ENCODE data around the gene BRWD1. TPM values are rescaled to one million over a fixed set of nuclear protein-coding genes. Genes with fewer than 3 reads are reported as not detected.

Gene BRWD1
- total and polyA plus RNA-seq, 2 experiments from 2014 or later = 32.6 to 62.8 TPM

- no peaks in the 10 kb centered on the region for H3K27me3 ChIP-seq
- peak overlapping the region; percentile 94 for H3K4me3 ChIP-seq
- peaks cover 25% of the 10 kb centered on the region for H3K4me1 ChIP-seq (ENCODE audit: low read depth)
- no peaks in the 10 kb centered on the region for H3K9me3 ChIP-seq (ENCODE audit: low read depth)
- no peak for TF ChIP-seq CTCF (IDR thresholded peaks at IDR 0.05; ENCODE audit: low read depth, low read length)
- H3K36me3 ChIP-seq = peaks cover 18% of the 10 kb centered on the region
- H3K27ac ChIP-seq = peak overlapping the region; percentile 92
- DNase-seq (ENCODE audit: low read depth in 1 of 2, low spot score in 1 of 2) = peak; percentile 98 to 99
Measured at GRCh38 chr21:39349211-39350093, 36.0 kb upstream of the BRWD1 start.

- peaks cover 24% of the 10 kb centered on the region for H3K36me3 ChIP-seq
- no peak for TF ChIP-seq CTCF (IDR thresholded peaks at IDR 0.05; ENCODE audit: low read depth, low read length)
- H3K9me3 ChIP-seq (ENCODE audit: low read depth) = no peaks in the 10 kb centered on the region
- H3K27ac ChIP-seq = peak within 1 kb of the TSS; percentile 95
- H3K4me1 ChIP-seq (ENCODE audit: low read depth) = peaks cover 27% of the 10 kb centered on the region
- H3K4me3 ChIP-seq = peak within 1 kb of the TSS; percentile 94
- H3K27me3 ChIP-seq = no peaks in the 10 kb centered on the region
- peak; percentile 93 to 94 for DNase-seq (ENCODE audit: low read depth in 1 of 2, low spot score in 1 of 2)
Measured at GRCh38 chr21:39348355-39349210, 35.2 kb upstream of the BRWD1 start, which contains the start of gene HMGN1. Gene HMGN1, minus strand, starts transcription at chr21:39349088. Its CDS starts 171 bp downstream, at chr21:39348917.

GRCh38 chr21:39348040-39348354 is 34.6 kb upstream of the BRWD1 start:
- no peak for DNase-seq (ENCODE audit: low read depth in 1 of 2, low spot score in 1 of 2)
- Histone ChIP-seq H3K36me3 (peaks cover 29% of the 10 kb centered on the region), H3K4me3 (peak overlapping the region; percentile 94), H3K4me1 (ENCODE audit: low read depth) (peaks cover 27% of the 10 kb centered on the region), H3K9me3 (ENCODE audit: low read depth) (no peaks in the 10 kb centered on the region), H3K27ac (peak overlapping the region; percentile 95), H3K27me3 (no peaks in the 10 kb centered on the region)
- TF ChIP-seq CTCF (IDR thresholded peaks at IDR 0.05; ENCODE audit: low read depth, low read length) = no peak

GRCh38 chr21:39347537-39347936 is 34.1 kb upstream of the BRWD1 start:
- Histone ChIP-seq H3K36me3 (peaks cover 30% of the 10 kb centered on the region), H3K27me3 (no peaks in the 10 kb centered on the region), H3K9me3 (ENCODE audit: low read depth) (no peaks in the 10 kb centered on the region), H3K4me1 (ENCODE audit: low read depth) (peaks cover 27% of the 10 kb centered on the region), H3K27ac (peak overlapping the region; percentile 95), H3K4me3 (peak overlapping the region; percentile 94)
- no peak for TF ChIP-seq CTCF (IDR thresholded peaks at IDR 0.05; ENCODE audit: low read depth, low read length)
- DNase-seq (ENCODE audit: low read depth in 1 of 2, low spot score in 1 of 2) = no peak

GRCh38 chr21:39346671-39347331 is 33.4 kb upstream of the BRWD1 start:
- DNase-seq (ENCODE audit: low read depth in 1 of 2, low spot score in 1 of 2) = no peak
- peak overlapping the region; percentile 94 for H3K4me3 ChIP-seq
- no peaks in the 10 kb centered on the region for H3K9me3 ChIP-seq (ENCODE audit: low read depth)
- H3K27ac ChIP-seq = no peak overlapping the region
- no peaks in the 10 kb centered on the region for H3K27me3 ChIP-seq
- H3K36me3 ChIP-seq = peaks cover 38% of the 10 kb centered on the region
- no peak for TF ChIP-seq CTCF (IDR thresholded peaks at IDR 0.05; ENCODE audit: low read depth, low read length)
- H3K4me1 ChIP-seq (ENCODE audit: low read depth) = peaks cover 27% of the 10 kb centered on the region
